Thyroid gland (tissue), 4 donors: Measurements from ENCODE around the gene CADPS.

Source experiments
- POLR2A ChIP-seq, 2 donors: fragments of 450-650 bp; IDR thresholded peaks; one replicate each; pipeline ENCODE4 v1.6.1; 2017; ENCODE audit warnings: antibody characterized with exemption in 2 of 2, mild to moderate bottlenecking in 2 of 2, moderate library complexity in 1 of 2
- TF ChIP-seq, protein P1 (sequence below), 6 experiments: fragments of 200-600 bp in 3 of 6; fragments of 450-650 bp in 3 of 6; sonication (generic) in 3 of 6; IDR thresholded peaks; one replicate each; pipeline ENCODE4 v1.5.1; 2016 to 2019; ENCODE audit warnings: antibody characterized with exemption in 6 of 6, mild to moderate bottlenecking in 2 of 6, inconsistent platforms in 1 of 6, moderate library complexity in 1 of 6

DNA sequence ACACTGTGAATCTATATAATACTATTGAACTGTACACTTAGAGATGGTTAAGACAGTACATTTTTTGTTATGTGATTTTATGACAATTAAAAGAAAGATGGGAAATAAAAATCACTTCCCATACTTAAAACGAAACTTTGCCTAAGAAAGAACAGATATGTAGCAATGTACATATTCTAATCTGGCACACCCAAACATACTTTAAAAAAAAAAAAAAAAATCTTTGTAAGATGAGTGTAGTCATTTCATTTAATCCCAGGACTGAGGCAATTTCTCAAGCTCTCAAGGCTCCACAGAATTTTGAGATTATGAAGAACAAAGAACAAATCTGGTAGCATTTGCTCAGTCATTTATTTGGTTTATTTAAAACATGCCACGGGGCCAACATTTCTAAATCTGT lies 461.5 kb downstream of the CADPS start:
- TF ChIP-seq, protein P1, sequence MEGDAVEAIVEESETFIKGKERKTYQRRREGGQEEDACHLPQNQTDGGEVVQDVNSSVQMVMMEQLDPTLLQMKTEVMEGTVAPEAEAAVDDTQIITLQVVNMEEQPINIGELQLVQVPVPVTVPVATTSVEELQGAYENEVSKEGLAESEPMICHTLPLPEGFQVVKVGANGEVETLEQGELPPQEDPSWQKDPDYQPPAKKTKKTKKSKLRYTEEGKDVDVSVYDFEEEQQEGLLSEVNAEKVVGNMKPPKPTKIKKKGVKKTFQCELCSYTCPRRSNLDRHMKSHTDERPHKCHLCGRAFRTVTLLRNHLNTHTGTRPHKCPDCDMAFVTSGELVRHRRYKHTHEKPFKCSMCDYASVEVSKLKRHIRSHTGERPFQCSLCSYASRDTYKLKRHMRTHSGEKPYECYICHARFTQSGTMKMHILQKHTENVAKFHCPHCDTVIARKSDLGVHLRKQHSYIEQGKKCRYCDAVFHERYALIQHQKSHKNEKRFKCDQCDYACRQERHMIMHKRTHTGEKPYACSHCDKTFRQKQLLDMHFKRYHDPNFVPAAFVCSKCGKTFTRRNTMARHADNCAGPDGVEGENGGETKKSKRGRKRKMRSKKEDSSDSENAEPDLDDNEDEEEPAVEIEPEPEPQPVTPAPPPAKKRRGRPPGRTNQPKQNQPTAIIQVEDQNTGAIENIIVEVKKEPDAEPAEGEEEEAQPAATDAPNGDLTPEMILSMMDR (IDR thresholded peaks at IDR 0.05), result no peak
- no peak for TF ChIP-seq POLR2A (IDR thresholded peaks at IDR 0.05)
